ENCODE results near the gene UTP15. TPM values are rescaled to one million over a fixed set of nuclear protein-coding genes. Genes with fewer than 3 reads are reported as not detected.

Gene UTP15
- total and polyA plus RNA-seq, 4 donors: 5.0 to 17.0 (median 10.5) TPM

DNA sequence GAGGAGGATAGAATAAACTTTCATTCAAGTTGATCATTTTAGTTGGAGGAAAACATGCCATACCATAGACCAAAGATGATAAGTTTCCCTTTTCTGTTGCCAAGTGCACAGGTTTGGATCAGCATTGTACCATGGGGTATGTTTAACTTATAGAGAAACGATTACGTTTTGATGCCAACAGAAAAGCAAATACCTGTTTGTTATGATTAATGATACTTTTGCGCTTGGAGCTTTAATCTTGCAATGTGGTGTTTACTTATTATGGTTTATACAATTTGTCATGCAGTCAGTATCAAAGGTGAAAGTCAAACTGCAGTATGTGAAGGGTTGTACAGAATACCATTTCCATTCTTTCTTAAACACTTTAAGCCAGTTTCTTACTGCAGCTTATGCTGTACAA, 47.3 kb downstream of the UTP15 start:
- DNase-seq (no peak), ATAC-seq (ENCODE audit: low FRiP score) (no peak)
- Histone ChIP-seq H3K4me3 (ENCODE audit: low read length in 2 of 2) (no peak overlapping the region), H3K27me3 (ENCODE audit: control insufficient read depth in 1 of 2, insufficient read depth in 2 of 2, low read length in 1 of 2) (no peaks in the 10 kb centered on the region), H3K4me1 (ENCODE audit: control insufficient read depth in 1 of 2, insufficient read depth in 2 of 2, low read length in 2 of 2) (peaks cover 0 to 2% of the 10 kb centered on the region in 2 donors), H3K9me3 (ENCODE audit: control insufficient read depth, low read length) (no peaks in the 10 kb centered on the region), H3K36me3 (ENCODE audit: control insufficient read depth in 1 of 2, insufficient read depth in 2 of 2, low read length in 1 of 2) (no peaks in the 10 kb centered on the region), H3K27ac (ENCODE audit: low read depth in 1 of 2, low read length in 2 of 2) (no peak overlapping the region)
- intact Hi-C loops (cut with DNase I): no loop called here
- WGBS, 2 donors: 34 to 38% methylated on average over 3 of the region's 3 CpGs

GRCh38 chr5:73615085-73615484, 49.5 kb downstream of the UTP15 start:
- intact Hi-C loops (cut with DNase I): no loop called here
- H3K4me1 ChIP-seq (ENCODE audit: control insufficient read depth in 1 of 2, insufficient read depth in 2 of 2, low read length in 2 of 2): peaks cover 0 to 2% of the 10 kb centered on the region in 2 donors
- no peaks in the 10 kb centered on the region for H3K9me3 ChIP-seq (ENCODE audit: control insufficient read depth, low read length)
- DNase-seq (no peak), ATAC-seq (ENCODE audit: low FRiP score) (no peak)
- H3K36me3 ChIP-seq (ENCODE audit: control insufficient read depth in 1 of 2, insufficient read depth in 2 of 2, low read length in 1 of 2): no peaks in the 10 kb centered on the region
- no peak overlapping the region for H3K4me3 ChIP-seq (ENCODE audit: low read length in 2 of 2)
- 88% methylated on average over 2 of the region's 2 CpGs for WGBS, 2 donors
- no peaks in the 10 kb centered on the region for H3K27me3 ChIP-seq (ENCODE audit: control insufficient read depth in 1 of 2, insufficient read depth in 2 of 2, low read length in 1 of 2)
- H3K27ac ChIP-seq (ENCODE audit: low read depth in 1 of 2, low read length in 2 of 2): no peak overlapping the region

- Histone ChIP-seq H3K4me1 (ENCODE audit: control insufficient read depth in 1 of 2, insufficient read depth in 2 of 2, low read length in 2 of 2) (peaks cover 0 to 2% of the 10 kb centered on the region in 2 donors), H3K4me3 (ENCODE audit: low read length in 2 of 2) (no peak overlapping the region), H3K27me3 (ENCODE audit: control insufficient read depth in 1 of 2, insufficient read depth in 2 of 2, low read length in 1 of 2) (no peaks in the 10 kb centered on the region), H3K36me3 (ENCODE audit: control insufficient read depth in 1 of 2, insufficient read depth in 2 of 2, low read length in 1 of 2) (no peaks in the 10 kb centered on the region), H3K9me3 (ENCODE audit: control insufficient read depth, low read length) (no peaks in the 10 kb centered on the region), H3K27ac (ENCODE audit: low read depth in 1 of 2, low read length in 2 of 2) (no peak overlapping the region)
- ATAC-seq (ENCODE audit: low FRiP score): no peak
- intact Hi-C loops (cut with DNase I): no loop called here
- 71 to 84% methylated on average over 4 of the region's 4 CpGs for WGBS, 2 donors
- no peak for DNase-seq
These were observed 50.4 kb downstream of the UTP15 start for GRCh38 chr5:73615947-73616346.

GRCh38 chr5:73617510-73618279, 52.2 kb downstream of the UTP15 start:
- Histone ChIP-seq H3K27me3 (ENCODE audit: control insufficient read depth in 1 of 2, insufficient read depth in 2 of 2, low read length in 1 of 2) (no peaks in the 10 kb centered on the region), H3K27ac (ENCODE audit: low read depth in 1 of 2, low read length in 2 of 2) (no peak overlapping the region), H3K4me1 (ENCODE audit: control insufficient read depth in 1 of 2, insufficient read depth in 2 of 2, low read length in 2 of 2) (peaks cover 0 to 2% of the 10 kb centered on the region in 2 donors), H3K4me3 (ENCODE audit: low read length in 2 of 2) (no peak overlapping the region), H3K36me3 (ENCODE audit: control insufficient read depth in 1 of 2, insufficient read depth in 2 of 2, low read length in 1 of 2) (no peaks in the 10 kb centered on the region), H3K9me3 (ENCODE audit: control insufficient read depth, low read length) (no peaks in the 10 kb centered on the region)
- no peak for DNase-seq
- WGBS, 2 donors: 82 to 86% methylated on average over 9 of the region's 9 CpGs
- intact Hi-C loops (cut with DNase I): no loop called here
- ATAC-seq (ENCODE audit: low FRiP score): no peak

- Histone ChIP-seq H3K4me3 (ENCODE audit: low read length in 2 of 2) (no peak overlapping the region), H3K27me3 (ENCODE audit: control insufficient read depth in 1 of 2, insufficient read depth in 2 of 2, low read length in 1 of 2) (no peaks in the 10 kb centered on the region), H3K9me3 (ENCODE audit: control insufficient read depth, low read length) (no peaks in the 10 kb centered on the region), H3K27ac (ENCODE audit: low read depth in 1 of 2, low read length in 2 of 2) (no peak overlapping the region), H3K4me1 (ENCODE audit: control insufficient read depth in 1 of 2, insufficient read depth in 2 of 2, low read length in 2 of 2) (peaks cover 0 to 2% of the 10 kb centered on the region in 2 donors), H3K36me3 (ENCODE audit: control insufficient read depth in 1 of 2, insufficient read depth in 2 of 2, low read length in 1 of 2) (no peaks in the 10 kb centered on the region)
- no peak for DNase-seq
- intact Hi-C loops (cut with DNase I): no loop called here
- WGBS, 2 donors: 57 to 69% methylated on average over 4 of the region's 4 CpGs
- no peak for ATAC-seq (ENCODE audit: low FRiP score)
These were observed 54.2 kb downstream of the UTP15 start for GRCh38 chr5:73619606-73620333.

DNA sequence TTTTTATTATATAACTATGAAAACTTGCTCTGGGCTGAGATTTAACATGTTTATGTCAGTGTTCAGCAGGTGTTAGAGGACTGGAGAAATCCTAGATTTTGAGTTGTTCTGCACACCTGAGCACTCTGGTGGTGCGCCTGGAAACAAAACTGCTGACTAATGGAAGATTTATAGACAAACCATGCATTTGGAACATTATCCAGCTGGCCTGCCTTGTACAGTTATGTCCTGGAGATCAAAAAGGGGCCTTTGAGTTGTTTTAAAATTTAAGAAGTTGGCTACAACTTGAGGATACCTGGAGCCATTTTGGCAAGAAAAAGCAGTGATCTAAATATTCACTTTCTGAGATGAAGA, 54.8 kb downstream of the UTP15 start:
- intact Hi-C loops (cut with DNase I): no loop called here
- H3K4me3 ChIP-seq (ENCODE audit: low read length in 2 of 2): no peak overlapping the region
- H3K9me3 ChIP-seq (ENCODE audit: control insufficient read depth, low read length): no peaks in the 10 kb centered on the region
- H3K27ac ChIP-seq (ENCODE audit: low read depth in 1 of 2, low read length in 2 of 2): no peak overlapping the region
- DNase-seq (no peak), ATAC-seq (ENCODE audit: low FRiP score) (no peak)
- H3K27me3 ChIP-seq (ENCODE audit: control insufficient read depth in 1 of 2, insufficient read depth in 2 of 2, low read length in 1 of 2): no peaks in the 10 kb centered on the region
- peaks cover under 1 to 2% of the 10 kb centered on the region in 2 donors for H3K4me1 ChIP-seq (ENCODE audit: control insufficient read depth in 1 of 2, insufficient read depth in 2 of 2, low read length in 2 of 2)
- WGBS, 2 donors: 85 to 92% methylated on average over 1 of the region's 1 CpG
- H3K36me3 ChIP-seq (ENCODE audit: control insufficient read depth in 1 of 2, insufficient read depth in 2 of 2, low read length in 1 of 2): no peaks in the 10 kb centered on the region

DNA sequence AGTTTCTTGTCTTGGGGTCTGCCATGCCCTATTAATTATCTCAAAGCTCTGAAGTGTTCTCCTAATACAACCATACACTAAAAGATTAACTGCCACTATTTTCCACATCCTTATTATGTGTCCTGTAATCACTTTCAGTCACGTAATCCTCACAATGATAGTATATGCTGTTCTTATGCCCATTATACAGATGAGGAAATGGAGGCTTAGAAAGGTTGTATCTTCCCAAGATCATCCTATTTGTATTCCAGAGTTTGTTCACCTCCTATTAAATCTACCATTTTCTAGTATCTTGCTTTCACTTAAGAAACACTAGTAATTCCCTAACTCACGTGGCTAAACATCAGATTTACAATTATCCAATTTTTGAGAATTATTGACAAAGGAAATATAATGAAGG, 57.5 kb downstream of the UTP15 start:
- H3K4me1 ChIP-seq (ENCODE audit: control insufficient read depth in 1 of 2, insufficient read depth in 2 of 2, low read length in 2 of 2): peaks cover 0 to 3% of the 10 kb centered on the region in 2 donors
- 96% methylated on average over 2 of the region's 2 CpGs for WGBS, 2 donors
- no peaks in the 10 kb centered on the region for H3K27me3 ChIP-seq (ENCODE audit: control insufficient read depth in 1 of 2, insufficient read depth in 2 of 2, low read length in 1 of 2)
- H3K4me3 ChIP-seq (ENCODE audit: low read length in 2 of 2): no peak overlapping the region
- H3K27ac ChIP-seq (ENCODE audit: low read depth in 1 of 2, low read length in 2 of 2): no peak overlapping the region
- ATAC-seq (ENCODE audit: low FRiP score): no peak
- no peaks in the 10 kb centered on the region for H3K36me3 ChIP-seq (ENCODE audit: control insufficient read depth in 1 of 2, insufficient read depth in 2 of 2, low read length in 1 of 2)
- no peak for DNase-seq
- intact Hi-C loops (cut with DNase I): no loop called here
- no peaks in the 10 kb centered on the region for H3K9me3 ChIP-seq (ENCODE audit: control insufficient read depth, low read length)

- peaks cover 0 to 3% of the 10 kb centered on the region in 2 donors for H3K4me1 ChIP-seq (ENCODE audit: control insufficient read depth in 1 of 2, insufficient read depth in 2 of 2, low read length in 2 of 2)
- DNase-seq (no peak), ATAC-seq (ENCODE audit: low FRiP score) (no peak)
- H3K4me3 ChIP-seq (ENCODE audit: low read length in 2 of 2): no peak overlapping the region
- no peaks in the 10 kb centered on the region for H3K27me3 ChIP-seq (ENCODE audit: control insufficient read depth in 1 of 2, insufficient read depth in 2 of 2, low read length in 1 of 2)
- H3K27ac ChIP-seq (ENCODE audit: low read depth in 1 of 2, low read length in 2 of 2): no peak overlapping the region
- no peaks in the 10 kb centered on the region for H3K9me3 ChIP-seq (ENCODE audit: control insufficient read depth, low read length)
- 86 to 92% methylated on average over 2 of the region's 2 CpGs for WGBS, 2 donors
- H3K36me3 ChIP-seq (ENCODE audit: control insufficient read depth in 1 of 2, insufficient read depth in 2 of 2, low read length in 1 of 2): no peaks in the 10 kb centered on the region
- intact Hi-C loops (cut with DNase I): no loop called here
These were observed 58.4 kb downstream of the UTP15 start for GRCh38 chr5:73623901-73624404.
